ELF-1 (cell line): ENCODE results near the gene ARTN.

Source experiments
- DNase-seq: peaks from one replicate; pipeline ENCODE4 v3.0.0-alpha.2; 2016; ENCODE audit warnings: low read depth, low spot score

ARTN gene

DNA sequence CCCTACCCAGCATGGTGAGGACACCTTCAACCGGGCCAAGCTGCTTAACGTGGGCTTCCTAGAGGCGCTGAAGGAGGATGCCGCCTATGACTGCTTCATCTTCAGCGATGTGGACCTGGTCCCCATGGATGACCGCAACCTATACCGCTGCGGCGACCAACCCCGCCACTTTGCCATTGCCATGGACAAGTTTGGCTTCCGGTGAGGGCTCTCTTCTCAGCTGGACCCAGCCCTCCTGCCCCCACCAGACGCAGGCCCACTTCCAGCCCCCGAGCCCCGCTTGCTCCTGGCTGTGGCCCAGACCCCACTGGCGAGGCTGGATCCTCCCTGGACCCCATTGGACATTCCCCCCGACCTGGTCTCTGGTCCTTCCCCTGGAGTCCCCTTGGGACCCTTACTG lies 51.3 kb downstream of the ARTN start:
- DNase-seq, result no peak

DNA sequence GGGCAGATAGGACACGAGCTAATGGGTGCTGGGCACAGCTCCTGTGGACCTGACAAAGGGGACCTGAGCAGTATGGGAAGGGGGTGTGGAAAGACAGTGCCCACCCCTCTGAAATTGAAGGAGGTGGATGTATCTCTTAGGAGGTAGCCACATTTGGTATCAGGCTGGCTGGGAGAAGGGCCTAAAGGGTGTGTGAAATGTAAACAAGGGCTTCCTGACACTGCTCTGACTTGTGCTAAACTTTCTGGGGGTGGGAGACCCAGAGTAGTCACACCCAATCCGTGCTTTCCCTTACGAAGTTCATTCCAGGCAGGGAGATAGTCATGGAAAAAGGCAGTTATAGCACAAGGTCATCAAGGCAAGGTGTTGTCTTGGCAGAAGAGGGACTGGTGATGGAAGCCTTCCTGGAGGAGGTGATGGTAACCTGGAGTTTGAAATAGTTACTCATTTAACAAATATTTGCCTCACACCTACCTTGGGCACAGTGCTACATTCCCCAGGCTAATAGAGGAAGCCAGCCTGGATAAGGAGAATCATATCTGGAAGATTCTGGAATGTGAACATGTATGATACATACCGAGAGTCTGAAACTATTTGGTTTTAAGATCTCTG lies 52.5 kb downstream of the ARTN start:
- DNase-seq, result no peak

DNA sequence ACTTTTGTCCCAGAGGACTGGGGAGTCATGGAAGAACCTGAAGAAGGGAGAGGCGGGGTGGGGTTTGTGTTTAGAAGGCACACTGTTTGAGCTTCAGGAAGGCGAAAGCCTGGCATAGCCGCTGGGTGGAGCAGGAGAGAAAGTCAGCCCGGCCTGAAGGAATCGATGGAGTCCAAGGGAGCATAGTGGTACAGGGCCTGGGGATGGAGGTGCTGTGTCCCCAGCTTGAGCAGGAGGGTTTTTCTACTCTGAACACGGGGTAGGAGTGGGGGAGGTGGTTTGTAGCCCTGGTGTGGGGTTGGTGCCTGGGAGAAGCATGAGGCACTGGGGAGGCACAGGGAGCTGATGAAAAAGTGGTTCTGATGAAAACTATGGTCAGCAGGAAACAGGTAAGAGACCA lies 53.1 kb downstream of the ARTN start:
- no peak for DNase-seq
